IPS DF 4.7 (cell line): Measurements from ENCODE around the gene PAH.

ENCODE experiments used
- DNase-seq: peaks from one replicate; pipeline ENCODE4 v3.0.0-alpha.2; 2013; ENCODE audit warnings: low spot score; ENCODE audit errors: extremely low read depth

Gene PAH

DNA sequence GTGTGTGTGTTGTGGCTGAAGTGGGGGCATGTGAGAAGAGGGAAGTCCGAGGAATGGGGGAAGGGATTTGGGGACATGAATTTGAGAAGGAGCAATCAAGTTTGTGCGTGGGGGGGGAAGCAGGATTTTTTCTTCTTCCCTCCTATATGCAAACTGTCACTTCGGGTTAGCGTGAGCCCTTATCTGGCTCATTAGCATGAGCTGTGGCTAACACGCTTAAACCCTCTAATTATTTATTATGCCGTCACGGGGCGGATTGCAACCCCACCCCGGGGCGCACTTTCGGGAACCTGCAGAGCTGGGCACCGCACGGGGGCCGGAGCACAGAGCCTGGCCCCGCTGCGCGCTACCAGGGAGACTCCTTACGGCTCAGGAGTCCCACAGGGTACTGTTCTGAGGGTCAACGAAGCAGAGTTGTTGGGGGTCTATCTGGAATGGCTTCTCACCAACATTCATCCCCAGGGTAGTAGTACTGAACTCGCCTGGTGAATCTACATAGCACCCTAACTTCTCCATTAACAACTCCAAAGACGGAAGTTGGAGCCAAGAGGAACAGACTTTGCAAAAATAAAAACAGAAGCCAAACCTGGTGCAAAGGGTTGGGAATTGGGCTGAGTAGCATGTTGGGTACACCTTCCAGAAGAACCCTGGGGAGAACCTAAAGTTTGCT lies 34.0 kb upstream of the PAH start:
- no peak for DNase-seq

DNA sequence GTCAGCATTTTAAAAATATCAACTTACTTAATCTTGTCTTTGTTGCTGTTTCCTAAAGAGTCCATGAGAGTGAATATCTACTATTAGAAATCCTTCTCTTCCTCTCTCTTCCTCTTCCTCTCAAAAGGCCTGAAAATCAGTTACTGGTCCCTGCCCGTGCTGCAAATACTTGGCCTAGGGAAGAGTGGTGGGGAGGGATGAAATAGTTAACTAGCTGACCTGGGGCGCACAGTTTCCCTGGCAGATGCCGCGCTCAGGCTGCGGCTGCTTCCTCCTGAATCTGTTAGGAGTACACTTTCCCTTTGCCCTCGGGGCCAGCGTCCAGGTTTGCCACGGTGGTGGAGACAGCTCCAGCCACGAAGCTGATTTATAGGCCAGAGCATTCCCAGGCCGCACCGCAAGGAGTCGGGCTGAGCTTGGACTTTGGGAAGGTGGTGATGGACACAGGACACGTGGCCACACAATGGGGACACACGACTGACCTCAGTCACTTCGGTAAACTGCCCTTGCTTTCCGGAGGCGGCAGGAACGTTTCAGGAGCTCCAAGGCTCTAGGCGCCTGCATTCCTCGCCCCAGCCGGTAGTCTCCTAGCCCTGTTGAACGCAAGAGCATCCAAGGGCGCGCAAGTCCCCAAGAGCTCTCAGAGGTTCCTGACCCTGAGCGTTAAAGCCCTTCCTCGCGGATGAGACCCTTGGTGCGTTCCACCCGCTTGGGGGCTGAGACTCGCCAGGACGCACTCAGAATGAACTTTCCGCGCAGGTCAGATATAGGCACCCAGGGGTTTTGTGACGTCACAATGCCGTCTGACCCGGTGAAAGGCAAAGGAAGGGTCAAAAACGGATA lies 33.3 kb upstream of the PAH start:
- DNase-seq: no peak

DNA sequence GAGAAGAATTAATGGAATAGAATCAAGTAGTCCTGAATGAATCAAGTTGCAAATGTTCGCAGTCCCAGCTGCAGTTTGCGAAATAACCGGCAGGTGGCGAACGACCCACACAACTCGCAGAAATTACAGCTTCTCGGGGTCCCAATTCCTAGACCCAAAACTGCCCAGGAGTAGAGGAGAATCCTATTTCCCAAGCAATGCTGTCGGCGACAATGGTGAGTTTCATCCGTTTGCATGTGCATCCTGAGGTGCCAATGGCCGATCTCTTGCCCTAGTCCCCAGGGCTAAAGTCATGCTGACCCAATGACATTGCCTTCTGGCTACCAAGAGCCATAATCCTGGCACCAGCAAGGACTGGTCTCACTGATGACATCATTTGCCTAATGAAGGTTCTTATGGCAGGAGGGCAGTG lies 31.9 kb upstream of the PAH start:
- DNase-seq: no peak

DNA sequence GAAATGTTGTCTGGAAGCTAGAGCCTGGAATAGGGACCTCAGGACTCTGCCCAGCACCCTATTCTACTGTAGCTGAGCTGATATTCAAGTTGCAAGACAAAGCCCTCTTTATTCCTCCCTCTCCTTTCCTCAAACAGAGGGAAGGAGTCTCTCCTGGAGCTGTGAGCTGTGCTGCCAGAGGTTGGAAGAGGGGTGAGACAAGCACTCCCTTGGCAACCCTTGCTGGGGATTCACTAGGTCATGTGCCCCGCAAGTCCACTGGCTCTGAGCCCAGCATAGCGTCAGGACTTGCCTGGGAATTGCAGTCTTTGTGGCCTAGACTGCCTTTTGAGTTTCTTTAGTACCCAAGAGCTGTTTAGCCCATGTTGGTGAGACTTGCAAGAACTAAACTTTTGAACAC lies 29.0 kb upstream of the PAH start:
- DNase-seq: no peak

DNA sequence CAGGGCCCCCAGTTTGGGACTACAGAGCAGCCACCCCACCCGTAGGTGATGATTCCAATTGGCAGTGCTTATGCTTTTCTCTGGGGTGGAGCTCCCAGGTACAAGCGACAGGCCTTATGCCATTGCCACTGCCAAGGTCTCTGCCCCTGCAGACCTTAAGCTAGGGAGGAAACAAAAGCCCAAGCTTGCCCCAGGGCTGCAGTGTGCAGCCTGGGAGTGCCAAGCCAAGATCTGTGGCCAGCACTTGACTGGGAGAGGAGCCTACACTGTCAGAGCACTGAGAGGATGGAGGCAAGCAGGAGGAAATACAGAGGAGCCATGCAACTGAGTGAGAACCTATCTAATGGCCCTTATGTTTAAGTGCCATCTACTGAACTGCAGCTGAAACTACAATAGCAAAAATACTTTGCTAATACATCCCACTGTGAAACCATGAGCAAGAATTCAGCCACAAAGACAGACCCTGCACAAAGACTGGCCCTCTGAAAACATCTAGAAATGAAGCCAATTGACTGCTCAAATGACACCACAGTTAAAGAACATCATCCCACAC lies 22.7 kb upstream of the PAH start:
- DNase-seq: no peak

- no peak for DNase-seq
Measured at GRCh38 chr12:102939059-102939458, 22.0 kb upstream of the PAH start.

GRCh38 chr12:102933168-102933567 lies 16.1 kb upstream of the PAH start:
- DNase-seq: no peak

DNA sequence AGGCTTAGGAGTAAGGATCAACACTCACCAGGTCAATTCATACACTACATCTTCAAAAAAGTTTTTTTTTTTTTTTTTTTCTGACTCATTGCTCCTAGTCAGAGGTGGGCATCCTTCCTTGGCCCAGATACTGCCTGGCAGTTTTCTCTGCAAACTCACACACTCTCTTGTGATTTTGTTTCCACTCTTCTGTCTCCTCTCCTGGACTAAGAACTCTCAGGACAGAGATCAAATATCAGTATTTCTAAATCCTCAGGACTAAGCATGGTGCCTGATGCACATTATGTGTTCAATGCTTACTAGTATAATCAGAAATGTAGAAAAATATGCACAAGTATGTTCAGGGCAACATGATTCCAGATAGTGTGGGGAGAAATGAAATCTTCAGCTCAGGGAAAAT lies 10.2 kb upstream of the PAH start:
- no peak for DNase-seq

GRCh38 chr12:102921240-102921639 lies 4.2 kb upstream of the PAH start:
- no peak for DNase-seq

- no peak for DNase-seq
Measured at GRCh38 chr12:102920271-102920670, 3.2 kb upstream of the PAH start.

DNA sequence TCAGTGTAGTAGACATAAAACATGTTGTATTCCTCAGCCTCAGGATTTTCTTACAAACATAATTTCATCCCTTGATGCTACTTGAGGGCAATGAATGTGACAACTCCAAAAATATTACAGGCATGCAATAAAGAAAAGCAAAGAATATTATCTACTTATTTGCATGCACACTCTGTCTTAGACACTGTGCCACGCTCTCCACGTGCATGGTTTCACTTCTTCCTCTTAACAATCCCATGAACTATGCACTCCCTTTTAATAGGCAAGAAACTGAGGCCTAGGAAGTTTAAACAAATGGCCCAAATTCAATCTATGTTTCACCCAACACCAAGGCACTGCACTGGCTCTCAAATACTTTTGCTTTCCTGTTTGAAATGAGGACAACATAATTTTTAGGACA lies 1.8 kb upstream of the PAH start:
- no peak for DNase-seq

DNA sequence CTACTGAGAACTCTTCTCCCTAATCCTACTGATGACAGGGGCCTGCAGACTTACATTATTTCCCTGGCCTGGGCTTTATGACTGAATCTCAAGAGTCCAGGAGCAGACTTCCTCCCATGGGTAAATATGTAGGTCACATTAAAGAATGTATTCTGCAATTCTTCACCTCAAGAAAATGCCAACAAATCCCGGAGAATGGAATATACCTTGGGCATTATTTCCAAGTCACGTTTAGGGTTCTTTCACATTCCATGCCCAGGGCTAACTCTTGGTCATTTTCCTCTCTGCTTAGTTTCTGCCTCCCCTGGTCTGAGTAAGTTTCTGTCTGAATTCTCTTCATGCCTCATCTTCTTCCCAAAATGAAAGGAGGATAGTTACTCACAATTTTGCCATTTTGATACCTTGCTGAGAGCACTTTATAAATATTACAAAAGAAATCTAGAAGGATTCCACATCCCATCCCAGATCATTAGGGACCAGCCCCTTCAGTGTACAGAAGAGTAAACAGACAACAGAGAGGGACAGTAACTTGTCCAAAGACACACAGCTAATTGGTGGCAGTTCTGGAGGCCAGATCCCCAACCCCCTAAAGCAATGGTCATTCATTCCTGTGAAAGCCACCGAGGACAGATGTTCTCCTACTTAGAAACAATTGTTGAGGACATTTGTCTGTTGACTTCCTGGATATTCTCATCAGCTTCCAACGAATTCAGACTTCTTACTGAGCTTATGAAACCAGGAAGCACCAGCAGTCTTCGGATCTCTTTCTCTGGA lies 605 bp downstream of the PAH start:
- no peak for DNase-seq

GRCh38 chr12:102913453-102914226 lies 3.4 kb downstream of the PAH start:
- DNase-seq: no peak

GRCh38 chr12:102912258-102912657 lies 4.8 kb downstream of the PAH start:
- no peak for DNase-seq

DNA sequence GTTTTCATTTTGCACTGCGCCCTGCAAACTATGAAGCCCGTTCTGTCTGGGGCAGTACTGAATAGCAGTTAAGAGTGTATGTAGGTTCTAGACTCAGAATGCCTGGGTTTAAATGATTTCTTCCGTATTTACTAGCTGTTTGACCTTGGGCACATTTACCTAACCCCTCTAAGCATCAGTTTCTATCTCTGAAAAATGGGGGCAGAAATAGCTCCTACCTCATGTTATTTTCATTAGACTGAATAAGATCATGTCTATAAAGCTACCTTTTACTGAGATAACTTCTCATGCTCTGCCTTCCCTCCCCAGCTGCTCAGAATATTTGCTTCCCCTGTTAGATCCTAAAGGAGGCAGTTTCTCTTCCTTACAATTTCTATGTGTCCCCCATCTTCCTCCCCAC lies 5.7 kb downstream of the PAH start:
- no peak for DNase-seq

DNA sequence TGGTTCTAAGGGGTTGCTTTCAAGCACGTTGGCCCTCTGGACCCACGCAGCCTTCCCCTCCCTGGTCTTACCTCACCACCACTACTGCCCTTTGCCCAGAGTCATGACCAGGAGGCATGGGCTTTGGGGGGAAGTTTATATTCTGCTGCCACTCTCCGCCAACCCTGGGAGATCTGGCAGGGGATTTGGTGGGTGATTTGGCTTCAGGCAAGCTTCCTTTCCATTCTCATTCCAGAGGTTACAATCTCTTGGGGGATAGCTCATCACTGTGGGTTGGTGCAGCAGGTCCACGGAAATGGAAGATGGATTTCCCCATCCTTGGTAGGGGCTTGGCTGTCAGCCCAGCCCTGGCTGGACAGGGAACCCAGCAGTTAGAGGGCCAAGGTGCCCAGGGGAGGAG lies 6.3 kb downstream of the PAH start:
- DNase-seq: no peak

GRCh38 chr12:102910137-102910536 lies 6.9 kb downstream of the PAH start:
- DNase-seq: no peak

GRCh38 chr12:102907918-102908317 lies 9.1 kb downstream of the PAH start:
- no peak for DNase-seq

DNA sequence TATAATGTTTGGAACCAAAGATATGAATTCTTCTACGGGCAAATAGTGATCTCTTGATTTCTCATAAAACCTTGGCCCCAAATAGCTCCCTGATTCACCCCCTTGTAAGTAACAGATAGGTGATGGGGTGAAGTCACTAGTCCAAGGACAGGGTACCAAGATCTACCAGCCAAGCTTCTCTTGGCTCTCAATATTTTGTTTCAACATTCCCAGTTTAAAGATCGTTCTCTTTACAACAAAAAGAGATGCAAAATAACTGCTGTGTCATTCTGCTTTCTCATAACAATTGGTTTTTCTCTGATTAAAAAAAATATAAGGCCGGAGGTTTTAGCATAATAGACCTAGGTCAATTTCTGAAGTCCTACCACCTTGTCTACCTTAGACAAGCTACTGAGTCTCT lies 11.8 kb downstream of the PAH start:
- no peak for DNase-seq

DNA sequence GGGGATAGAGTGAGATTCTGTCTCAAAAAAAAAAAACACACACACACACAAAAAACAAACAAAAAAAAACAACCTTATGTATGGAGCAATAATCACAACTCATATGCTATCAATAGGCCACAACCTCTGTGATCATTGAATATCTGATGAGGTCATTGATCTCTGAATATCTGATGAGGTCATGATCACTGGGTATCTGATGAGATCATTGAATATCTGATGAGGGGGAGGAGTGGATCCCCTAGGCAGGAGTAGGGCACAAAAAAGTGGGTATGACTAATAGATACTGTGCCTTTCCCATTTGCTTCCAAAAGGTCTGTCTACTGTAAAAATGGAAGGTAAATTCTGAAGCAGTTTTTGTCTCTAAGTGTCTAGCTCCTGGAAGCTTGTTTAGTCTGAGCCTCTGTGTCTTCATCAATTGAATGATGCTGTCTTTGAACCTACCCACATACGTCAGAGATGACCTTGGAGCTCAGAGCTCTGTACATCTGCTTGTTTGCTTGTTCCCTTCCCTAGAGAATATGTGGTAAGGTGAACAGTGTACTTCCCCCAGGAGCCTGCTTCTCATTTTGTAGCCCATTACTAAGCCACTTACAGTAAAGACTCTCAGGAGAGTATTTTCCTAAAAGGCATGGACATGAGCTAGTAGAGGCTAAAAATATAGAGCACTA lies 13.6 kb downstream of the PAH start:
- no peak for DNase-seq

DNA sequence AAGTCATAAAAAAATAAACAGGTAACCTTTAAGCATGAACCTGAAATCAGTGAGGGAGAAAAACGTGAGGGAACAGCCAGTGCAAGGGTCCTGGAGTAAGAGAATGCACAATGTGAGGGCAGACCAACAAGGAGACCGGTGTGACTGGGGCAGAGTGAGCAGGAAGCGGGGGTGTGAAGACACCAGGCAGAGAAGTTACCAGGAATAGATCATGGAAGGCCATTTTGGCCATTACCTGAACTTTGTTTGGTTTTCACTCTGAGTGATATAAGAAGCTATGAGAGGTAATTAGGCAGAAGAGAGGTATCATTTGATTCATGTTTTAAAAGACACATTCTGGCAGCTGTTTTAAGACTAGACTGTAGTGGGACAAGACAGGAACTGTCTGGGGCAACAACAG lies 15.0 kb downstream of the PAH start:
- no peak for DNase-seq
